OCI-LY1 (cell line): ENCODE measurements around the gene CARD8.

ENCODE experiments used
- EZH2 ChIP-seq: fragments of 200-600 bp; sonication (generic), shearing (Covaris generic); IDR thresholded peaks from 2 replicates; pipeline ENCODE4 v1.8.0; 2017; ENCODE audit warnings: borderline replicate concordance, mixed run types, mild to moderate bottlenecking, antibody characterized with exemption, low read length, moderate library complexity, mixed read lengths
- TF ChIP-seq, protein P1 (sequence below): fragments of 200-600 bp; sonication (generic), shearing (Covaris generic); IDR thresholded peaks from 2 replicates; pipeline ENCODE4 v1.5.1; 2017; ENCODE audit warnings: mild to moderate bottlenecking, antibody characterized with exemption, low read length, moderate library complexity, mixed read lengths

DNA sequence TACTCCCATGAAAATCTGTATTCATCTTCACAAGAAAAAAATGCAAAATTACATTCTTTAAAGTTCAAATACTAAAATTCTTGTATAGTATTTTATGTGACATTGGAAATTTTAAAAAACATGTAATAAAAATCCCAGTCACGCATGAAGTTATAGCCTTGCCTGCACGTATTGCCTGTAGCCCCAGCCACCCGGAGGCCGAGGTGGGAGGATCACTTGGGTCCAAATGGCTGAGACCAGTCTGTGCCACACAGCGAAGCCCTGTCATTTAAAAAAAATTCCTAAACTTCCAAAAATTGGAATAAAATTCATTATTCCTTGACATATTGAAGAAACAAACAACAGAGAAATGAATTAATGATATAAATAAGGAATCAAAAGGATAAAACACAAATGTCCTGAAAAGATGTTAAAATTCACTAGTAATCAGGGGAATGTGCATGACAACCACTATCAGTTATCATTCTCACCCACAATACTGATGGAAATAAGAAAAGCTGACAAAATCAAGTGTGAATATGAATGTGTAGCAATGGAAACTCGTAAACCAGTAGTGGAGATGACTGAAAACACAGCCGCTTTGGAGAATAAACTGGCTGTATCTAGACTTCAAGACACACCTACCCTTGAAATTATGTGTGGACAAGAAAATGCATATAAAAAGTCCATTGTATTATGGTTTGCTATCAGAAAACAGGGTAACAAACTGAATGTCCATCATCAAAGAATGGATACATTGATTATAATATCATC, 7.5 kb downstream of the CARD8 start:
- TF ChIP-seq, protein P1, sequence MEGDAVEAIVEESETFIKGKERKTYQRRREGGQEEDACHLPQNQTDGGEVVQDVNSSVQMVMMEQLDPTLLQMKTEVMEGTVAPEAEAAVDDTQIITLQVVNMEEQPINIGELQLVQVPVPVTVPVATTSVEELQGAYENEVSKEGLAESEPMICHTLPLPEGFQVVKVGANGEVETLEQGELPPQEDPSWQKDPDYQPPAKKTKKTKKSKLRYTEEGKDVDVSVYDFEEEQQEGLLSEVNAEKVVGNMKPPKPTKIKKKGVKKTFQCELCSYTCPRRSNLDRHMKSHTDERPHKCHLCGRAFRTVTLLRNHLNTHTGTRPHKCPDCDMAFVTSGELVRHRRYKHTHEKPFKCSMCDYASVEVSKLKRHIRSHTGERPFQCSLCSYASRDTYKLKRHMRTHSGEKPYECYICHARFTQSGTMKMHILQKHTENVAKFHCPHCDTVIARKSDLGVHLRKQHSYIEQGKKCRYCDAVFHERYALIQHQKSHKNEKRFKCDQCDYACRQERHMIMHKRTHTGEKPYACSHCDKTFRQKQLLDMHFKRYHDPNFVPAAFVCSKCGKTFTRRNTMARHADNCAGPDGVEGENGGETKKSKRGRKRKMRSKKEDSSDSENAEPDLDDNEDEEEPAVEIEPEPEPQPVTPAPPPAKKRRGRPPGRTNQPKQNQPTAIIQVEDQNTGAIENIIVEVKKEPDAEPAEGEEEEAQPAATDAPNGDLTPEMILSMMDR: no peak
- no peak for TF ChIP-seq EZH2
